GM04503 (cell line): ENCODE data around the gene SH3BGRL.
"Not testable (repeated sequence)": the region's sequence is repeated elsewhere in the genome, so short reads cannot be mapped to it uniquely, and the experiment has no call there.

Experiments used
- DNase-seq: peaks from one replicate; pipeline ENCODE4 v3.0.0-alpha.2; 2012; ENCODE audit warnings: low read depth

SH3BGRL gene

GRCh38 chrX:81259714-81260395 lies 58.0 kb downstream of the SH3BGRL start:
- no peak for DNase-seq

DNA sequence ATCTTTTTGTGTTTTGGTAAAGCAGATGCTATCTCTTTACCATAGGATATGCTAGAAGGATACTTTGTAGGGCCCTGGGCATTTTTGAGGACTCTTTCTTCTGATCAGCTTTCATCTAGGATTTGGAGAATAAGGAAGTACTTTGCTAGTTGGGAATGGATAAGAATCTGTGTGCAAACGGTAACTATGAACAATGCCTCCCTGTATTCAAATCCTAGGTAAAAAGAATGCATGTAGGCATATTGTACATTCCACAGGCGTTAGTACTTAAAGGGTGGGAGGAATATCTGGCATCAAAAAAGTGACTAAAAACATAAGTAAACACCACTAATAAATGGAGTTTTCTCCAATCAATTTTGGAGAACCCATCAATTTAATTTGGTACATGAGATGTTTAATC lies 59.7 kb downstream of the SH3BGRL start:
- DNase-seq, result no peak

DNA sequence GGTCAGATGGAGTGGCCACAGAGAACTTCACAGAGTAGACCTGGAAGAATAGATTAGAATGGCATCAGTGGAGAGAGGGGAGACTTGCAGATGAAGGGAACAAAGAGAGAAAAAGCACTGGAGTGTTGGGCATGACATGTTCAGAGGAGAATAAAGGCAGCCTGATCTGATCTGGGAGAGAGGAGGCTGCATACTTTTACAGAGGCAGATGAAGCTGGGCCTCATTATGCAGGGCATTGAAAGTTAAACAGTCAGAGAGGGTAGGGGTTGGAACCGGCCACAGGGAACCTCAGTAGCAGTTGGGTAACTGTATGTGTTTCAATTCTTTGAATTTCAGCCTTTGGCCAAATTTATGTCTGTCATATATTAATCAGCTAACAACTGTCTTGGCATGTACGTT lies 61.2 kb downstream of the SH3BGRL start:
- DNase-seq, result no peak

GRCh38 chrX:81278616-81279015 lies 76.7 kb downstream of the SH3BGRL start:
- DNase-seq, result no peak

- no peak for DNase-seq
These were observed 78.2 kb downstream of the SH3BGRL start for GRCh38 chrX:81280148-81280547.

- DNase-seq, result no peak
These were observed 84.2 kb downstream of the SH3BGRL start for GRCh38 chrX:81286075-81286474.

GRCh38 chrX:81286608-81287007 lies 84.7 kb downstream of the SH3BGRL start:
- DNase-seq, result no peak

DNA sequence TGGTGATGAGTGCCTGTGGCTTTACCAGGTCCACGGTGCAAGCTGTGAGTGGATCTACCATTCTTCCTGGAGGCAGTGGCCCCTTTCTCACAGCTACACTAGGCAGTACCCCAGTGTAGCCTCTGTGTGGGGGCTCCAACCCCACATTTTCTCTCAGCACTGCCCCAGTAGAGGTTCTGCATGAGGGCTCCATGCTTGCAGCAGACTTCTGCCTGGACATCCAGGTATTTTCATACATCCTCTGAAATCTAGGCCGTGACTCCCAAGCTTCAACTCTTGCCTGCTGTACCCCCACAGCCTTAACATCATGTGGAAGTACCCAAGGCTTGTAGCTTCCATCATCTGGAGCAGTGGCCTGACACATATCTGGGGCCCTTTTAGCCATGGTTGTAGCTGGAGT lies 90.1 kb downstream of the SH3BGRL start:
- no peak for DNase-seq

GRCh38 chrX:81294101-81294500 lies 92.2 kb downstream of the SH3BGRL start:
- no peak for DNase-seq

- DNase-seq, result no peak
These were observed 100.0 kb downstream of the SH3BGRL start for GRCh38 chrX:81301877-81302276.

GRCh38 chrX:81304563-81304962 lies 102.7 kb downstream of the SH3BGRL start:
- no peak for DNase-seq

DNA sequence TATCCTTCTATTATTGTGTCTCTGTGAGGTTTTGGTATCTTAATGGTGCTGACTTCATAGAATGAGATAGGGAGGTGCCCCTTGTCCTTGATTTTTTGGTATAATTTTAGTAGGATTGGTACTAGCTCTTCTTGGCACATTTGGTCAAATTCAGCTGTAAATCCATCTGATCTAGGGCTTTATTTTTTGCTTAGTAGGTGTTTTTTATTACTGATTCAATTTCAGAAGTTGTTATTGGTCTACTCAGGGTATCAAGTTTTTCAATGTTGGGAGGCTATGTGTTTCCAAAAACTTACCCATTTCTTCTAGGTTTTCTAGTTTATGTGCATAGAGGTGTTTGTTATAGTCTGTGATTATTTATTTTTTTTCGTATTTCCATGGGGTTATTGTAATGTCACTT lies 103.3 kb downstream of the SH3BGRL start:
- DNase-seq, result no peak

GRCh38 chrX:81308086-81308829 lies 106.4 kb downstream of the SH3BGRL start:
- no peak for DNase-seq

DNA sequence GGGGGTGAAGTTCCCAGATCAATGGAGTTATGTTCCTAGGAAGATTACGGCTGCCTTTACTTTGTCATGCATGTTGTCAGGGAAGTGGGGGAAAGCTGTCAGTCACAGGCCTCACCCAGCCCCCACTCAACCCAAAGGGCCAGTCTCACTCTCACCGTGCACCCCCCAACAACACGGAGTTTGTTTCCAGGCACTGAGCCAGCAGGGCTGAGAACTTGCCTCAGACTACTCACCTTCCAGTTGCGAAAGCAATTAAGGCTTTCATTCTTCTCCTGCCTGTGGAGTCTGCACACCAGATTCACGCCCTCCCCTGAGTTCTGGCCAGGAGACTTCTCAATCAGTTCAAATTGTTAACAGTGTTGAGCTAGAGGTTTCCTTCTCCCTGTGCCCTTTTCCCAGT lies 114.3 kb downstream of the SH3BGRL start:
- no peak for DNase-seq

DNA sequence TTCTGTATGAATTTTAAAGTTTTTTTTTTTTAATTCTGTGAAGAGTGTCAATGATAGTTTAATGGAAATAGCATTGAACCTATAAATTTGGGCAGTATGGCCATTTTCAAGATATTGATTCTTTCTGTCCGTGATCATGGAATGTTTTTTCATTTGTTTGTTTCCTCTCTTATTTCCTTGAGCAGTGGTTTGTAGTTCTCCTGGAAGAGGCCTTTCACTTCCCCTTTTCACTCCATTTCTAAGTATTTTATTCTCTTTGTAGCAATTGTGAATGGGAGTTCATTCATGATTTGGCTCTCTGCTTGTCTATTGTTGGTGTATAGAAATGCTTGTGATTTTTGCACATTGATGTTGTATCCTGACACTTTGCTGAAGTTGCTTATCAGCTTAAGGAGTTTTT lies 129.8 kb downstream of the SH3BGRL start:
- not testable (repeated sequence) for DNase-seq

DNA sequence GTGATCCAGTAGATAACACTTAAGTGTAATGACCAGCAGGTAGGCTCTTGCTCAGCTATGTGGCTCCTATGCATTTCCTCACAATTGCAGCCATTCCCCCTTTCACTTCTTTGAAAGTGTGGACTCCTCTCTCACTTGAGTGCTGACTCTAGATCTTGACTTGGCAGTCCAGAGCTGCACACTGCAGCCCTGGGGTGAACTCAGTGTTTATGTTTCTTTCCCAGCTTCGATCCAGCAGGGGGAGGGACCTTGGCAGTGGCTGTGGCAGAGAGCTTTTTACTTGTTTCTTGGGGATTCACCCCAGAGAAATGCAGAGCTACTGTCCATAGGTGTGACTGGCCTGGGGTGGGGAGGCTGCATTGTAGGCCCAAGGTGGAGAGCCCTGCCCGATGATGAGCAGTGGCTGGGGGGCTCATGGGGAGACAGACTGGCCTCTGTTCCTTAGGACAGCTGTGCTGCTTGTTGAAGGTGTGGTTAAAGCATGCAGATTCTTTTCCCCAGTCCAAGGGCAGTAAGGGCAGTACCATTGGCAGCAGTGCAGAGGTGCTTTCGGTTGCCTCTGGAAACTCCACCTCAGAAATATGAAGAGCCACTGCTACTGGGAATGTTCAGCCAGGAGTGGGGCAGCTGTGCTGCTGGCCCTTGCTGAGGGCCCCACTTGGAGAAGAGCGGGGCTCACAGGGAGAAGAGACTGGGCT lies 134.7 kb downstream of the SH3BGRL start:
- DNase-seq, result no peak

DNA sequence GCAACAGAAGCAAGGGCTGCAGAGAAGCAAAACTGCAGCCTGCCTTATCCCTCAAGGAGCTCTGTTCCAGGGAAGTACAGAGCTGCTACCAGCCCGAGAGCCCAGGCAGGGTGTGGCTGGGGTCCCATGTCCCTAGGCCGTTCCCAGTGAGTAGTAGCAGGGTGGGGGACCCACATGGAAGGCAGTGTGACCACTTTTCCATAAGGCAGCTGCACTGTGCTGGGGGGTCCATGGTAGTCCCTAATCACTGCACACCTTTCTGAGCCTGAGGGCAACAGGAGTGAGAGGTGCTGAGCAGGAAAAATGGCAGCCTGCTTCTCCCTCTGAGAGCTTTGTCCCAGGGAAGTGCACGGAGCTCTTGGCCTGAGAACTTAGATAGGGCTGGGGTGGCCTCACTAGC lies 135.9 kb downstream of the SH3BGRL start:
- no peak for DNase-seq

GRCh38 chrX:81338924-81339323 lies 137.0 kb downstream of the SH3BGRL start:
- DNase-seq, result no peak

DNA sequence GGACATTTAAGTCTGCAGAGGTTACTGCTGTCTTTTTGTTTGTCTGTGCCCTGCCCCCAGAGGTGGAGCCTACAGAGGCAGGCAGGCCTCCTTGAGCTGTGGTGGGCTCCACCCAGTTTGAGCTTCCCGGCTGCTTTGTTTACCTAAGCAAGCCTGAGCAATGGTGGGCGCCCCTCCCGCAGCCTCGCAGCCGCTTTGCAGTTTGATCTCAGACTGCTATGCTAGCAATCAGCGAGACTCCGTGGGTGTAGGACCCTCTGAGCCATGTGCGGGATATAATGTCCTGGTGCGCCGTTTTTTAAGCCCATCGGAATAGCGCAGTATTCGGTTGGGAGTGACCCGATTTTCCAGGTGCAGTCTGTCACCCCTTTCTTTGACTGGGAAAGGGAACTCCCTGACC lies 143.4 kb downstream of the SH3BGRL start:
- DNase-seq, result not testable (repeated sequence)
